SK-N-MC (cell line): ENCODE measurements around the gene PITRM1.
"Not testable (repeated sequence)": the region's sequence is repeated elsewhere in the genome, so short reads cannot be mapped to it uniquely, and the experiment has no call there.

ENCODE experiments used
- EZH2 ChIP-seq: fragments of 200-600 bp; sonication (generic); IDR thresholded peaks from one replicate; pipeline ENCODE4 v1.6.1; 2017; ENCODE audit warnings: antibody characterized with exemption
- FOXP2 ChIP-seq: optimal IDR thresholded peaks from 2 replicates; pipeline ENCODE3; 2011; ENCODE audit warnings: mild to moderate bottlenecking, moderate library complexity; ENCODE audit not compliant: insufficient read depth; ENCODE audit errors: extremely low read length, control extremely low read depth
- POLR2AphosphoS5 ChIP-seq: IDR thresholded peaks from 2 replicates; pipeline ENCODE4 v1.6.1; 2012; ENCODE audit warnings: mild to moderate bottlenecking, low read depth, low read length, borderline replicate concordance

DNA sequence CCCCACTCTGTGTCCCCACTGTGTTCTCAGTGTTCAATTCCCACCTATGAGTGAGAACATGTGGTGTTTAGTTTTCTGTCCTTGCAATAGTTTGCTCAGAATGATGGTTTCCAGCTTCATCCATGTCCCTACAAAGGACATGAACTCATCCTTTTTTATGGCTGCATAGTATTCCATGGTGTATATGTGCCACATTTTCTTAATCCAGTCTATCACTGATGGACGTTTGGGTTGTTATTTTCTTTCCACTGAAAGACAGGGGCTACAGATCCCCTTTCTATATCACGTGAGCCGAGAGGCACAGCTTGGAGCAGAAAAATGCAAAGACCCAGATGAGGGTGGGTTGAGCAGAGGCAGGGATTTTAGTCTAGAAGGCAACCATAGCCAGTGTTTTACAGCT, 14.6 kb upstream of the PITRM1 start:
- TF ChIP-seq EZH2, POLR2AphosphoS5, FOXP2: not testable (repeated sequence)
